ENCODE measurements around the gene GOLPH3. TPM values are rescaled to one million over a fixed set of nuclear protein-coding genes. Genes with fewer than 3 reads are reported as not detected.

GOLPH3 gene
- total RNA-seq, 1 experiment from 2014 or later, result 46.2 TPM

GRCh38 chr5:32138839-32139493 lies 35.2 kb downstream of the GOLPH3 start:
- H4K20me1 ChIP-seq (ENCODE audit: low read length), result no peaks in the 10 kb centered on the region; the same call in 1 of the 2 replicates
- POLR2A ChIA-PET (ENCODE audit: unreplicated experiment), result no interaction called here

GRCh38 chr5:32136342-32136741 lies 37.8 kb downstream of the GOLPH3 start:
- no peak overlapping the region for H3K4me3 ChIP-seq (ENCODE audit: low read length)
- H2AFZ ChIP-seq (ENCODE audit: low read length), result no peak overlapping the region
- H4K20me1 ChIP-seq (ENCODE audit: low read length), result no peaks in the 10 kb centered on the region; the same call in 1 of the 2 replicates
- H3K9me3 ChIP-seq (ENCODE audit: low read length), result no peaks in the 10 kb centered on the region
- DNase-seq (no peak), ATAC-seq (no peak)
- H3K27me3 ChIP-seq (ENCODE audit: low read length), result no peaks in the 10 kb centered on the region
- TF ChIP-seq CTCF (conservative IDR thresholded peaks at IDR 0.05; ENCODE audit: low read depth, low read length), result no peak
- H3K9ac ChIP-seq (ENCODE audit: low read length), result no peak overlapping the region
- CTCF ChIA-PET, result interaction anchor here (0.6 kb wide), 1 partner anchor 104 kb away, joined by 3 read pairs; no protein-coding TSS in a partner anchor
- intact Hi-C loops (cut with micrococcal nuclease), result no loop called here
- H3K4me2 ChIP-seq (ENCODE audit: low read length), result no peak overlapping the region
- H3K36me3 ChIP-seq (ENCODE audit: low read depth, low read length), result peaks cover 11% of the 10 kb centered on the region
- POLR2A ChIA-PET (ENCODE audit: unreplicated experiment), result interaction anchor here (0.6 kb wide), 1 partner anchor 16 kb away, joined by 5 read pairs; no protein-coding TSS in a partner anchor
- no peaks in the 10 kb centered on the region for H3F3A ChIP-seq (ENCODE audit: low read length, unreplicated experiment)
- H3K9me2 ChIP-seq (replicated peaks; ENCODE audit: low read length), result no peaks in the 10 kb centered on the region
- no TSS peak for BruUV-seq (replicated peaks)
- H3K79me2 ChIP-seq (ENCODE audit: low read length), result peaks cover 19% of the 10 kb centered on the region; the same call in 1 of the 2 replicates
- H3K4me1 ChIP-seq (ENCODE audit: insufficient read depth, low read length), result no peaks in the 10 kb centered on the region
- H3K27ac ChIP-seq (ENCODE audit: low read length), result no peak overlapping the region

More at GRCh38 chr5:32138839-32139493, 35.2 kb downstream of the GOLPH3 start:
- ATAC-seq (no peak), DNase-seq (no peak)
- no peak overlapping the region for H3K9ac ChIP-seq (ENCODE audit: low read length)
- H2AFZ ChIP-seq (ENCODE audit: low read length), result no peak overlapping the region
- no peaks in the 10 kb centered on the region for H3K27me3 ChIP-seq (ENCODE audit: low read length)
- H3K36me3 ChIP-seq (ENCODE audit: low read depth, low read length), result peaks cover 11% of the 10 kb centered on the region
- no peaks in the 10 kb centered on the region for H3K4me1 ChIP-seq (ENCODE audit: insufficient read depth, low read length)
- no peak overlapping the region for H3K4me2 ChIP-seq (ENCODE audit: low read length)
- H3K79me2 ChIP-seq (ENCODE audit: low read length), result peaks cover 25% of the 10 kb centered on the region
- TF ChIP-seq EZH2phosphoT487 (IDR thresholded peaks at IDR 0.05; ENCODE audit: borderline replicate concordance, low read length), result no peak
- TF ChIP-seq EZH2 (IDR thresholded peaks at IDR 0.05; ENCODE audit: low read length, unreplicated experiment), result no peak
- TF ChIP-seq CTCF (conservative IDR thresholded peaks at IDR 0.05; ENCODE audit: low read depth, low read length), result no peak
- no peak overlapping the region for H3K4me3 ChIP-seq (ENCODE audit: low read length)
- BruUV-seq (replicated peaks), result no TSS peak
- H3K27ac ChIP-seq (ENCODE audit: low read length), result no peak overlapping the region
- CTCF ChIA-PET, result no interaction called here
- no peaks in the 10 kb centered on the region for H3K9me2 ChIP-seq (replicated peaks; ENCODE audit: low read length)
- H3F3A ChIP-seq (ENCODE audit: low read length, unreplicated experiment), result no peaks in the 10 kb centered on the region
- intact Hi-C loops (cut with micrococcal nuclease), result no loop called here
- no peaks in the 10 kb centered on the region for H3K9me3 ChIP-seq (ENCODE audit: low read length)

GRCh38 chr5:32135086-32135485 lies 39.0 kb downstream of the GOLPH3 start:
- POLR2A ChIA-PET (ENCODE audit: unreplicated experiment), result no interaction called here
- Histone ChIP-seq H4K20me1 (ENCODE audit: low read length) (no peaks in the 10 kb centered on the region; the same call in 1 of the 2 replicates), H3K27me3 (ENCODE audit: low read length) (no peaks in the 10 kb centered on the region), H2AFZ (ENCODE audit: low read length) (no peak overlapping the region), H3K9me3 (ENCODE audit: low read length) (no peaks in the 10 kb centered on the region), H3K4me2 (ENCODE audit: low read length) (no peak overlapping the region), H3K36me3 (ENCODE audit: low read depth, low read length) (peaks cover 11% of the 10 kb centered on the region), H3K9ac (ENCODE audit: low read length) (no peak overlapping the region), H3K4me1 (ENCODE audit: insufficient read depth, low read length) (no peaks in the 10 kb centered on the region), H3K27ac (ENCODE audit: low read length) (no peak overlapping the region), H3K79me2 (ENCODE audit: low read length) (peaks cover 12% of the 10 kb centered on the region; the same call in 1 of the 2 replicates), H3K4me3 (ENCODE audit: low read length) (no peak overlapping the region), H3F3A (ENCODE audit: low read length, unreplicated experiment) (no peaks in the 10 kb centered on the region), H3K9me2 (replicated peaks; ENCODE audit: low read length) (no peaks in the 10 kb centered on the region)
- ATAC-seq (no peak), DNase-seq (no peak)
- TF ChIP-seq CTCF (conservative IDR thresholded peaks at IDR 0.05; ENCODE audit: low read depth, low read length) (no peak), EZH2phosphoT487 (IDR thresholded peaks at IDR 0.05; ENCODE audit: borderline replicate concordance, low read length) (no peak), EZH2 (IDR thresholded peaks at IDR 0.05; ENCODE audit: low read length, unreplicated experiment) (no peak)
- CTCF ChIA-PET, result interaction anchor here (0.6 kb wide), 1 partner anchor 265 kb away, joined by 3 read pairs; no protein-coding TSS in a partner anchor
- intact Hi-C loops (cut with micrococcal nuclease), result no loop called here
- no TSS peak for BruUV-seq (replicated peaks)

Data from PC-3 (cell line).